B cell (primary cell): ENCODE data around the gene CLK2. TPM values are rescaled to one million over a fixed set of nuclear protein-coding genes. Genes with fewer than 3 reads are reported as not detected.

Experiments used
- ATAC-seq: fragments of 200-7000 bp; cut with Tn5 transposase; one replicate; pipeline ENCODE4 v1.10.0; 2021; ENCODE audit warnings: low read depth, mild to moderate bottlenecking, moderate number of reproducible peaks, moderate library complexity
- CTCF ChIA-PET: fragments of 350-600 bp; sonication (Branson Sonifier 250); formaldehyde crosslinking; loops from one replicate; lab custom pipeline; 2021; ENCODE audit warnings: antibody characterized with exemption, inconsistent platforms; lab: Charles Lee
- POLR2A ChIA-PET: fragments of 350-600 bp; sonication (Branson Sonifier 250); formaldehyde crosslinking; loops from one replicate; lab custom pipeline; 2021; ENCODE audit warnings: antibody characterized with exemption; lab: Charles Lee
- DNase-seq: peaks from one replicate; pipeline ENCODE4 v3.0.0; 2013
- H2AFZ ChIP-seq: 2 replicates; pipeline ENCODE4 v1.6.1; 2012; ENCODE audit warnings: mild to moderate bottlenecking, low read depth, low read length; ENCODE audit not compliant: insufficient read depth, poor library complexity, severe bottlenecking
- H3K27ac ChIP-seq, 2 donors: 1 replicate in 1 of 2; 2 replicates in 1 of 2; pipeline ENCODE4 v1.5.1; 2012 to 2013; ENCODE audit warnings: low read length in 2 of 2, mild to moderate bottlenecking in 2 of 2, moderate library complexity in 1 of 2
- H3K27me3 ChIP-seq, 4 experiments: fragments of 200-600 bp in 1 of 4; sonication (generic) in 1 of 4; replicated peaks in 1 of 4; 1 replicate in 2 of 4; 2 replicates in 2 of 4; pipeline versions ENCODE4 v1.6.1 to v1.7.0; 2013 to 2016; ENCODE audit warnings: low read length in 3 of 4, mild to moderate bottlenecking in 2 of 4, mixed read lengths in 1 of 4, moderate library complexity in 1 of 4; ENCODE audit not compliant: insufficient read depth in 4 of 4, control insufficient read depth in 3 of 4; ENCODE audit errors: control extremely low read depth in 1 of 4
- H3K36me3 ChIP-seq, 2 experiments: replicated peaks in 1 of 2; 1 replicate in 1 of 2; 2 replicates in 1 of 2; pipeline versions ENCODE4 v1.6.1 to v1.7.1; 2013; ENCODE audit warnings: low read length in 1 of 2; ENCODE audit not compliant: insufficient read depth in 2 of 2, control insufficient read depth in 1 of 2; ENCODE audit errors: control extremely low read depth in 1 of 2, extremely low read depth in 1 of 2
- H3K4me1 ChIP-seq, 2 donors: fragments of 200-600 bp in 1 of 2; sonication (generic) in 1 of 2; 1 replicate in 1 of 2; 2 replicates in 1 of 2; pipeline versions ENCODE4 v1.5.1 to v1.6.1; 2013 to 2017; ENCODE audit warnings: low read length in 2 of 2; ENCODE audit not compliant: control insufficient read depth in 2 of 2, insufficient read depth in 2 of 2
- H3K4me2 ChIP-seq: replicated peaks from 2 replicates; pipeline ENCODE3; 2012; ENCODE audit warnings: mild to moderate bottlenecking, low read depth, low read length; ENCODE audit not compliant: poor library complexity, severe bottlenecking
- H3K4me3 ChIP-seq, 5 experiments: fragments of 200-600 bp in 1 of 5; sonication (generic) in 1 of 5; 1 replicate in 3 of 5; 2 replicates in 2 of 5; pipeline versions ENCODE4 v1.5.1 to v1.7.0; 2011 to 2016; ENCODE audit warnings: low read length in 4 of 5, mild to moderate bottlenecking in 4 of 5, low read depth in 2 of 5, control low read depth in 1 of 5, moderate library complexity in 1 of 5; ENCODE audit not compliant: insufficient read depth in 1 of 5; ENCODE audit errors: control extremely low read depth in 1 of 5, extremely low read depth in 1 of 5
- H3K79me2 ChIP-seq: fragments of 200-600 bp; sonication (generic); one replicate; pipeline ENCODE4 v1.6.0; 2016; ENCODE audit warnings: low read length; ENCODE audit not compliant: control insufficient read depth, insufficient read depth
- H3K9ac ChIP-seq: fragments of 200-600 bp; sonication (generic); 2 replicates; pipeline ENCODE4 v1.6.1; 2017; ENCODE audit warnings: mild to moderate bottlenecking, low read length, moderate library complexity
- H3K9me3 ChIP-seq, 3 donors: one replicate each; pipeline versions ENCODE4 v1.6.1 to v1.7.1; 2013; ENCODE audit warnings: low read length in 2 of 3; ENCODE audit not compliant: control insufficient read depth in 2 of 3, insufficient read depth in 1 of 3; ENCODE audit errors: control extremely low read depth in 1 of 3
- H4K20me1 ChIP-seq: 2 replicates; pipeline ENCODE4 v1.6.0; 2012; ENCODE audit warnings: mild to moderate bottlenecking, low read length; ENCODE audit not compliant: insufficient read depth, control insufficient read depth, poor library complexity, severe bottlenecking
- H3K27ac Mint-ChIP-seq: one replicate; pipeline ENCODE4 v1.8.0; 2021; ENCODE audit warnings: mixed read lengths
- H3K27me3 Mint-ChIP-seq: one replicate; pipeline ENCODE4 v1.8.0; 2021; ENCODE audit warnings: mixed read lengths
- H3K4me1 Mint-ChIP-seq: one replicate; pipeline ENCODE4 v1.8.0; 2021; ENCODE audit warnings: mixed read lengths
- H3K4me3 Mint-ChIP-seq: one replicate; pipeline ENCODE4 v1.8.0; 2021; ENCODE audit warnings: mixed read lengths
- H3K9me3 Mint-ChIP-seq: one replicate; pipeline ENCODE4 v1.8.0; 2022; ENCODE audit warnings: mixed read lengths; ENCODE audit not compliant: insufficient read depth
- CTCF ChIP-seq: fragments of 200-600 bp; IDR thresholded peaks from one replicate; pipeline ENCODE4 v1.8.0; 2022; ENCODE audit warnings: antibody characterized with exemption, mild to moderate bottlenecking
- EZH2 ChIP-seq: IDR thresholded peaks from 2 replicates; pipeline ENCODE4 v1.6.1; 2012; ENCODE audit warnings: borderline replicate concordance, low read depth, mild to moderate bottlenecking, moderate library complexity, low read length; ENCODE audit not compliant: insufficient read depth, poor library complexity, severe bottlenecking
- WGBS: methylation state at CpG from one replicate; pipeline ENCODE4 v1.1.5; 2013; ENCODE audit warnings: missing lambda C conversion rate; ENCODE audit not compliant: insufficient coverage; 5-methylcytosine and 5-hydroxymethylcytosine counted together
- intact Hi-C: fragments of 100-400 bp; cut with micrococcal nuclease; formaldehyde crosslinking; loops from one replicate; pipeline ENCODE4 v1.10.0; 2022
- polyA plus RNA-seq: library from polyadenylated mRNA; depleted of rRNA; stranded (reverse); fragments of >200 nt; gene quantifications from 2 replicates; pipeline ENCODE4 v1.2.3, GENCODE V29; 2012
- total RNA-seq, 2 donors: library from RNA; stranded (reverse); fragments of 120-200 nt in 1 of 2; gene quantifications; 1 replicate in 1 of 2; 2 replicates in 1 of 2; pipeline versions ENCODE4 v1.2.3 to v1.2.4, GENCODE V29; 2013 to 2022

The CLK2 gene
- total and polyA plus RNA-seq, 2 donors (not counting 1 experiment from before 2014, with no cell fraction given), result 152 to 161 TPM

GRCh38 chr1:155307247-155307740 is 34.0 kb upstream of the CLK2 start:
- Histone ChIP-seq H3K79me2 (peaks cover 30% of the 10 kb centered on the region), H3K4me3 (no peak overlapping the region), H3K9me3 (peaks cover 0 to 2% (median 0%) of the 10 kb centered on the region in 3 donors), H3K36me3 (no peaks in the 10 kb centered on the region), H3K4me1 (peaks cover 10 to 23% of the 10 kb centered on the region in 2 donors), H3K4me2 (no peak overlapping the region), H3K27me3 (no peaks in the 10 kb centered on the region), H3K9ac (no peak overlapping the region), H2AFZ (no peak overlapping the region), H4K20me1 (no peaks in the 10 kb centered on the region), H3K27ac (peak overlapping the region in 1 of 2 donors; percentile 91)
- Mint-ChIP-seq H3K9me3 (no peaks in the 10 kb centered on the region), H3K27me3 (peaks cover 4% of the 10 kb centered on the region), H3K4me3 (peak overlapping the region; percentile 59), H3K4me1 (peaks cover 27% of the 10 kb centered on the region), H3K27ac (peak overlapping the region; percentile 79)
- WGBS, result 72% methylated on average over 5 of the region's 6 CpGs
- CTCF ChIA-PET, result interaction anchor here (0.7 to 5.0 kb wide), 7 partner anchors 10 to 79 kb away, joined by 3 to 46 read pairs (median 6); partner anchors contain the start of genes CLK2 and RUSC1
- POLR2A ChIA-PET, result interaction anchor here (0.7 to 1.4 kb wide), 4 partner anchors 16 to 1487 kb away, joined by 3 to 5 read pairs (median 4); partner anchors contain the start of gene SCAMP3
- intact Hi-C loops, result loop anchor here (5.0 kb wide), 1 partner anchor 550 kb away; the partner anchor contains the start of genes GON4L and SYT11
- DNase-seq (peak; percentile 52), ATAC-seq (no peak)
- TF ChIP-seq CTCF (no peak), EZH2 (no peak)

GRCh38 chr1:155305881-155306391 is 32.6 kb upstream of the CLK2 start:
- Histone ChIP-seq H3K36me3 (no peaks in the 10 kb centered on the region), H3K4me1 (peaks cover 10 to 23% of the 10 kb centered on the region in 2 donors), H3K27me3 (no peaks in the 10 kb centered on the region), H3K4me3 (no peak overlapping the region), H3K9ac (no peak overlapping the region), H3K27ac (no peak overlapping the region), H3K9me3 (peaks cover 0 to 2% (median 0%) of the 10 kb centered on the region in 3 donors), H4K20me1 (no peaks in the 10 kb centered on the region), H3K4me2 (no peak overlapping the region), H3K79me2 (peaks cover 23% of the 10 kb centered on the region), H2AFZ (no peak overlapping the region)
- DNase-seq, result no peak
- Mint-ChIP-seq H3K4me1 (peaks cover 22% of the 10 kb centered on the region), H3K4me3 (no peak overlapping the region), H3K27me3 (peaks cover 4% of the 10 kb centered on the region), H3K9me3 (no peaks in the 10 kb centered on the region), H3K27ac (peak overlapping the region; percentile 20)
- WGBS, result 71% methylated on average over 5 of the region's 7 CpGs
- no peak for ATAC-seq
- POLR2A ChIA-PET, result interaction anchor here (0.6 kb wide), 1 partner anchor 640 kb away, joined by 3 read pairs; no protein-coding TSS in a partner anchor
- CTCF ChIA-PET, result interaction anchor here (1.0 to 5.0 kb wide), 4 partner anchors 12 to 55 kb away, joined by 3 to 46 read pairs (median 18); partner anchors contain the start of gene ENTREP3
- intact Hi-C loops, result loop anchor here (5.0 kb wide), 1 partner anchor 551 kb away; the partner anchor contains the start of genes GON4L and SYT11
- TF ChIP-seq EZH2, result no peak
- TF ChIP-seq CTCF, result no peak
